Breast epithelium (tissue), 3 donors: Measurements from ENCODE around the gene SPART.

Experiments used
- CTCF ChIP-seq, 3 donors: fragments of 450-650 bp; IDR thresholded peaks; one replicate each; pipeline ENCODE4 v1.5.1; 2016 to 2017; ENCODE audit warnings: antibody characterized with exemption in 3 of 3, mild to moderate bottlenecking in 3 of 3, moderate library complexity in 3 of 3
- POLR2A ChIP-seq: fragments of 450-650 bp; IDR thresholded peaks from one replicate; pipeline ENCODE4 v1.6.1; 2016; ENCODE audit warnings: antibody characterized with exemption, mild to moderate bottlenecking, moderate library complexity
- POLR2AphosphoS5 ChIP-seq, 3 donors: sonication (generic); formaldehyde crosslinking; IDR thresholded peaks; one replicate each; pipeline ENCODE4 v1.6.1; 2017; ENCODE audit warnings: antibody characterized with exemption in 3 of 3

GRCh38 chr13:36332986-36333385 lies 13.2 kb downstream of the SPART start:
- TF ChIP-seq CTCF (IDR thresholded peaks at IDR 0.05): no peak
- TF ChIP-seq POLR2AphosphoS5 (IDR thresholded peaks at IDR 0.05): no peak
- TF ChIP-seq POLR2A: no peak
